Measurements from ENCODE around the gene KMT2E. TPM values are rescaled to one million over a fixed set of nuclear protein-coding genes. Genes with fewer than 3 reads are reported as not detected.

Gene KMT2E
- total and polyA plus RNA-seq, 2 donors (not counting 3 experiments of a cell fraction or from before 2014, with no cell fraction given) = 19.0 to 74.8 TPM

- no peak overlapping the region for H3K27ac ChIP-seq (ENCODE audit: insufficient read depth, low read depth, low read length)
- no peak for FAIRE-seq
- DNase-seq (ENCODE audit: low read depth, low spot score) = no peak
- no TSS peak for BruUV-seq (replicated peaks)
- H3K4me3 ChIP-seq (replicated peaks in 1 of 3; ENCODE audit: insufficient read depth in 1 of 3, low read depth in 1 of 3, low read length in 3 of 3) = no peak overlapping the region
- peaks cover 11 to 30% of the 10 kb centered on the region in 2 experiments for H3K36me3 ChIP-seq (ENCODE audit: control insufficient read depth in 2 of 2, extremely low read depth in 1 of 2, insufficient read depth in 2 of 2, low read length in 2 of 2)
- CTCF ChIA-PET = interaction anchor here (1.0 kb wide), 1 partner anchor 12 kb away, joined by 3 read pairs; no protein-coding TSS in a partner anchor
- H2AFZ ChIP-seq (ENCODE audit: low read depth, low read length) = no peak overlapping the region
- no peaks in the 10 kb centered on the region for H3K9me1 ChIP-seq (replicated peaks; ENCODE audit: control insufficient read depth, extremely low read depth, insufficient read depth, low read length)
- POLR2A ChIA-PET = interaction anchor here (0.6 kb wide), 2 partner anchors 18 to 47 kb away, joined by 3 read pairs; no protein-coding TSS in a partner anchor
- H3K4me1 ChIP-seq (ENCODE audit: control insufficient read depth, extremely low read depth, insufficient read depth, low read length) = peaks cover 11% of the 10 kb centered on the region
- dilution Hi-C loops (cut with MboI; ENCODE audit: extremely low pct_ligation_motif_present, low sequenced_read_pairs) (no loop called here), intact Hi-C loops (cut with micrococcal nuclease) (loop anchor here (5.0 kb wide), 1 partner anchor 180 kb away; no protein-coding TSS in a partner anchor)
- H3K79me2 ChIP-seq (ENCODE audit: control insufficient read depth, insufficient read depth, low read length) = peaks cover 11% of the 10 kb centered on the region
- no peak overlapping the region for H3K9ac ChIP-seq (replicated peaks; ENCODE audit: extremely low read depth, insufficient read depth, low read length)
- no peak for TF ChIP-seq FOS (IDR thresholded peaks at IDR 0.05; ENCODE audit: borderline replicate concordance, insufficient read depth, low read length)
- no peak for TF ChIP-seq POLR2AphosphoS5 (IDR thresholded peaks at IDR 0.05; ENCODE audit: insufficient read depth, low read depth, low read length)
- no peak for TF ChIP-seq JUN (IDR thresholded peaks at IDR 0.05; ENCODE audit: borderline replicate concordance, insufficient read depth, insufficient read length, low read depth)
- no peak for TF ChIP-seq EZH2 (IDR thresholded peaks at IDR 0.05; ENCODE audit: borderline replicate concordance, low read depth, low read length, severe bottlenecking)
- TF ChIP-seq POLR2A (IDR thresholded peaks at IDR 0.05; ENCODE audit: low read depth, low read length) = no peak
- TF ChIP-seq, protein P1, sequence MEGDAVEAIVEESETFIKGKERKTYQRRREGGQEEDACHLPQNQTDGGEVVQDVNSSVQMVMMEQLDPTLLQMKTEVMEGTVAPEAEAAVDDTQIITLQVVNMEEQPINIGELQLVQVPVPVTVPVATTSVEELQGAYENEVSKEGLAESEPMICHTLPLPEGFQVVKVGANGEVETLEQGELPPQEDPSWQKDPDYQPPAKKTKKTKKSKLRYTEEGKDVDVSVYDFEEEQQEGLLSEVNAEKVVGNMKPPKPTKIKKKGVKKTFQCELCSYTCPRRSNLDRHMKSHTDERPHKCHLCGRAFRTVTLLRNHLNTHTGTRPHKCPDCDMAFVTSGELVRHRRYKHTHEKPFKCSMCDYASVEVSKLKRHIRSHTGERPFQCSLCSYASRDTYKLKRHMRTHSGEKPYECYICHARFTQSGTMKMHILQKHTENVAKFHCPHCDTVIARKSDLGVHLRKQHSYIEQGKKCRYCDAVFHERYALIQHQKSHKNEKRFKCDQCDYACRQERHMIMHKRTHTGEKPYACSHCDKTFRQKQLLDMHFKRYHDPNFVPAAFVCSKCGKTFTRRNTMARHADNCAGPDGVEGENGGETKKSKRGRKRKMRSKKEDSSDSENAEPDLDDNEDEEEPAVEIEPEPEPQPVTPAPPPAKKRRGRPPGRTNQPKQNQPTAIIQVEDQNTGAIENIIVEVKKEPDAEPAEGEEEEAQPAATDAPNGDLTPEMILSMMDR (IDR thresholded peaks at IDR 0.05; ENCODE audit: extremely low read depth in 1 of 2, insufficient read depth in 1 of 2, low read depth in 1 of 2, low read length in 2 of 2) = no peak
- TF ChIP-seq GATA2 (IDR thresholded peaks at IDR 0.05; ENCODE audit: insufficient read depth, insufficient read length, low read depth, low read length) = no peak
- TF ChIP-seq MYC (IDR thresholded peaks at IDR 0.05; ENCODE audit: low read depth, low read length) = no peak
- TF ChIP-seq, protein P2, sequence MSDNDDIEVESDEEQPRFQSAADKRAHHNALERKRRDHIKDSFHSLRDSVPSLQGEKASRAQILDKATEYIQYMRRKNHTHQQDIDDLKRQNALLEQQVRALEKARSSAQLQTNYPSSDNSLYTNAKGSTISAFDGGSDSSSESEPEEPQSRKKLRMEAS (IDR thresholded peaks at IDR 0.05; ENCODE audit: insufficient read depth, insufficient read length) = no peak
- H3K9me3 ChIP-seq (replicated peaks; ENCODE audit: control insufficient read depth, insufficient read depth, low read length) = no peaks in the 10 kb centered on the region
- H4K20me1 ChIP-seq (replicated peaks; ENCODE audit: control insufficient read depth, extremely low read depth, insufficient read depth, low read length) = no peaks in the 10 kb centered on the region
- H3K27me3 ChIP-seq (ENCODE audit: control insufficient read depth in 2 of 2, insufficient read depth in 2 of 2, low read length in 2 of 2) = no peaks in the 10 kb centered on the region
- no peak overlapping the region for H3K4me2 ChIP-seq (ENCODE audit: insufficient read depth, low read length)
These were observed 88.8 kb downstream of the KMT2E start for GRCh38 chr7:105102557-105103352.

Measured in endothelial cell of umbilical vein (primary cell).